Measurements from ENCODE around the gene TRPC4AP.

GRCh38 chr20:35134472-35134871, 41.9 kb upstream of the TRPC4AP start:
- TF ChIP-seq CTCF (IDR thresholded peaks at IDR 0.05) (no peak), POLR2A (IDR thresholded peaks at IDR 0.05) (no peak), EP300 (IDR thresholded peaks at IDR 0.05; ENCODE audit: low read depth) (no peak), POLR2AphosphoS5 (IDR thresholded peaks at IDR 0.05) (no peak)

All from transverse colon (tissue), 4 donors.